GM12878 (cell line): Measurements from ENCODE around the gene TAGLN3. TPM values are rescaled to one million over a fixed set of nuclear protein-coding genes. Genes with fewer than 3 reads are reported as not detected.

ENCODE experiments used
- ATAC-seq: fragments of 200-7000 bp; cut with Tn5 transposase; 3 replicates; pipeline ENCODE4 v1.9.1; 2020; ENCODE audit warnings: mild to moderate bottlenecking, moderate library complexity
- BruUV-seq: library from RNA; stranded (reverse); fragments of 400-500 nt; replicated peaks from 2 replicates; lab custom pipeline; 2021; lab: Mats Ljungman, UMichigan
- CTCF ChIA-PET: fragments of 300-600 bp; sonication (Branson Sonifier 250); formaldehyde crosslinking; extraction: SDS; loops from one replicate; lab custom pipeline; 2021; ENCODE audit warnings: inconsistent platforms; lab: Yijun Ruan, JAX
- POLR2A ChIA-PET: fragments of 350-600 bp; formaldehyde crosslinking; extraction: SDS; loops from one replicate; lab custom pipeline; 2021; ENCODE audit warnings: inconsistent platforms; lab: Charles Lee
- RAD21 ChIA-PET: fragments of 300-600 bp; sonication (Branson Sonifier 250); formaldehyde crosslinking; loops from one replicate; lab custom pipeline; 2023; ENCODE audit warnings: antibody characterized with exemption; ENCODE audit not compliant: unreplicated experiment; lab: Charles Lee
- SMC1A ChIA-PET: fragments of 300-600 bp; sonication (Branson Sonifier 250); formaldehyde crosslinking; loops from one replicate; lab custom pipeline; 2023; ENCODE audit not compliant: unreplicated experiment, uncharacterized antibody; lab: Charles Lee
- DNase-seq: peaks from one replicate; pipeline ENCODE4 v3.0.0-alpha.2; 2011; ENCODE audit warnings: low read depth, low spot score
- FAIRE-seq: peaks from 3 replicates; lab custom pipeline; 2011; peaks lifted over from hg19 to GRCh38; lab: Jason Lieb, UNC
- H2AFZ ChIP-seq: 2 replicates; pipeline ENCODE4 v1.6.0; 2011; ENCODE audit warnings: low read depth, low read length, control low read depth; ENCODE audit not compliant: control insufficient read depth
- H3K27ac ChIP-seq: 2 replicates; pipeline ENCODE4 v1.5.1; 2011; ENCODE audit warnings: control low read depth; ENCODE audit not compliant: control insufficient read depth, insufficient read depth
- H3K27me3 ChIP-seq, 2 experiments: replicated peaks in 1 of 2; 2 replicates each; pipeline versions ENCODE4 v1.6.0 to v1.6.1; 2011; ENCODE audit warnings: low read length in 1 of 2; ENCODE audit not compliant: control insufficient read depth in 2 of 2, insufficient read depth in 2 of 2
- H3K36me3 ChIP-seq, 2 experiments: 2 replicates each; pipeline ENCODE4 v1.5.1; 2011; ENCODE audit warnings: low read length in 1 of 2; ENCODE audit not compliant: control insufficient read depth in 2 of 2, insufficient read depth in 2 of 2
- H3K4me1 ChIP-seq: 2 replicates; pipeline ENCODE4 v1.6.1; 2011; ENCODE audit warnings: mild to moderate bottlenecking, low read length, moderate library complexity, mixed read lengths; ENCODE audit not compliant: control insufficient read depth, insufficient read depth
- H3K4me2 ChIP-seq: 2 replicates; pipeline ENCODE4 v1.6.0; 2011; ENCODE audit warnings: control low read depth; ENCODE audit not compliant: control insufficient read depth, insufficient read depth
- H3K4me3 ChIP-seq: fragments of 200-600 bp; sonication (generic); 2 replicates; pipeline ENCODE4 v1.5.1; 2016
- H3K79me2 ChIP-seq: 2 replicates; pipeline ENCODE4 v1.6.0; 2011; ENCODE audit warnings: low read length; ENCODE audit not compliant: control insufficient read depth, insufficient read depth
- H3K9ac ChIP-seq: 2 replicates; pipeline ENCODE4 v1.8.0; 2011; ENCODE audit warnings: low read length, control low read depth, mixed read lengths; ENCODE audit not compliant: control insufficient read depth, insufficient read depth
- H3K9me3 ChIP-seq: replicated peaks from 3 replicates; pipeline ENCODE4 v1.5.1; 2011; ENCODE audit warnings: mild to moderate bottlenecking, low read length; ENCODE audit not compliant: control insufficient read depth, insufficient read depth
- H4K20me1 ChIP-seq: 2 replicates; pipeline ENCODE4 v1.6.0; 2011; ENCODE audit not compliant: control insufficient read depth, insufficient read depth
- BACH1 ChIP-seq: fragments of 450-650 bp; IDR thresholded peaks from 2 replicates; pipeline ENCODE4 v1.6.1; 2017; ENCODE audit warnings: mild to moderate bottlenecking, borderline replicate concordance
- BRCA1 ChIP-seq: IDR thresholded peaks from 2 replicates; pipeline ENCODE4 v1.6.1; 2011; ENCODE audit warnings: low read depth, low read length, improper control_type of control experiment
- CEBPZ ChIP-seq: fragments of 150-350 bp; IDR thresholded peaks from 2 replicates; pipeline ENCODE4 v1.6.1; 2016; ENCODE audit warnings: low read depth, low read length
- EP300 ChIP-seq, 2 experiments: fragments of 150-350 bp in 1 of 2; IDR thresholded peaks; 2 replicates each; pipeline ENCODE4 v1.6.1; 2011 to 2012; ENCODE audit warnings: low read depth in 2 of 2, low read length in 2 of 2, borderline replicate concordance in 1 of 2, improper control_type of control experiment in 1 of 2, inconsistent platforms in 1 of 2; ENCODE audit not compliant: control insufficient read depth in 1 of 2
- ETV6 ChIP-seq, 2 experiments: fragments of 450-650 bp in 1 of 2; IDR thresholded peaks in 1 of 2; conservative IDR thresholded peaks in 1 of 2; 2 replicates each; pipeline ENCODE4 v1.6.1; 2014; ENCODE audit warnings: antibody characterized with exemption in 1 of 2, borderline replicate concordance in 1 of 2, low read depth in 1 of 2, mild to moderate bottlenecking in 1 of 2, moderate library complexity in 1 of 2
- IRF4 ChIP-seq: IDR thresholded peaks from 2 replicates; pipeline ENCODE4 v1.6.1; 2011; ENCODE audit warnings: low read depth, low read length
- KAT2A ChIP-seq: conservative IDR thresholded peaks from 2 replicates; pipeline ENCODE4 v1.6.1; 2011; ENCODE audit warnings: low read depth, low read length; ENCODE audit not compliant: control insufficient read depth
- LARP7 ChIP-seq: fragments of 450-650 bp; IDR thresholded peaks from 2 replicates; pipeline ENCODE4 v1.6.1; 2017; ENCODE audit warnings: mild to moderate bottlenecking
- NFXL1 ChIP-seq: fragments of 450-650 bp; IDR thresholded peaks from 2 replicates; pipeline ENCODE4 v1.6.1; 2017; ENCODE audit warnings: antibody characterized with exemption, mild to moderate bottlenecking, borderline replicate concordance
- POLR2AphosphoS2 ChIP-seq: IDR thresholded peaks from 2 replicates; pipeline ENCODE4 v1.6.1; 2011; ENCODE audit warnings: low read depth, mild to moderate bottlenecking, low read length, improper control_type of control experiment, moderate library complexity
- RELB ChIP-seq: fragments of 450-650 bp; IDR thresholded peaks from 2 replicates; pipeline ENCODE4 v1.6.1; 2017; ENCODE audit warnings: low read depth, mild to moderate bottlenecking, moderate library complexity
- SPI1 ChIP-seq: IDR thresholded peaks from 2 replicates; pipeline ENCODE4 v1.6.1; 2011; ENCODE audit warnings: low read depth, mild to moderate bottlenecking, low read length, moderate library complexity, borderline replicate concordance; ENCODE audit not compliant: insufficient read depth
- SREBF1 ChIP-seq: IDR thresholded peaks from 2 replicates; pipeline ENCODE4 v1.6.1; 2012; ENCODE audit warnings: mild to moderate bottlenecking, low read length
- ZNF592 ChIP-seq: fragments of 450-650 bp; IDR thresholded peaks from 2 replicates; pipeline ENCODE4 v1.6.1; 2017; ENCODE audit warnings: mild to moderate bottlenecking, moderate library complexity
- WGBS: methylation state at CpG from one replicate; pipeline ENCODE4 v1.1.6; 2016; ENCODE audit warnings: low lambda C conversion rate; ENCODE audit not compliant: insufficient replicate concordance, insufficient coverage; ENCODE audit errors: missing lambda C conversion rate; 5-methylcytosine and 5-hydroxymethylcytosine counted together
- in situ Hi-C: fragments of 300-500 bp; cut with MboI; formaldehyde crosslinking; loops from 9 replicates; pipeline ENCODE4 v1.14.3; 2018; ENCODE audit warnings: mixed read lengths
- intact Hi-C: fragments of 100-400 bp; cut with micrococcal nuclease; formaldehyde crosslinking; loops from one replicate; pipeline ENCODE4 v1.14.2; 2022; ENCODE audit not compliant: unreplicated experiment
- polyA plus RNA-seq, 11 experiments: library from polyadenylated mRNA; depleted of rRNA in 4 of 11; unstranded in 6 of 11; stranded (reverse) in 5 of 11; fragments of >200 nt; fragmentation: Nextera tagmentation in 4 of 11; fragmentation: Illumina TruSeq in 1 of 11; extraction: Ambion mirVana in 4 of 11; extraction: Trizol in 1 of 11; gene quantifications; 1 replicate in 1 of 11; 2 replicates in 10 of 11; pipeline versions ENCODE4 v1.2.1 to v1.2.3, GENCODE V29; 2011 to 2016; ENCODE audit warnings: inconsistent platforms in 2 of 11, missing spikeins in 2 of 11, low read depth in 1 of 11
- total RNA-seq, 4 experiments: library from RNA; depleted of rRNA in 3 of 4; stranded (reverse); fragments of >200 nt in 3 of 4; fragmentation: Illumina TruSeq in 1 of 4; extraction: Trizol in 1 of 4; gene quantifications; 2 replicates each; pipeline versions ENCODE4 v1.2.1 to v1.2.3, GENCODE V29; 2013 to 2021

Gene TAGLN3
- total and polyA plus RNA-seq, 10 of the 15 experiments (the other 5 are each of a cell fraction or from before 2014, with no cell fraction given) = 0.06 to 0.53 (median 0.12) TPM; not detected in 3

- Histone ChIP-seq H2AFZ (no peak overlapping the region), H3K27ac (no peak overlapping the region), H4K20me1 (no peaks in the 10 kb centered on the region), H3K4me2 (no peak overlapping the region), H3K36me3 (no peaks in the 10 kb centered on the region), H3K9me3 (no peaks in the 10 kb centered on the region), H3K79me2 (peaks cover 22% of the 10 kb centered on the region), H3K4me1 (peaks cover 5% of the 10 kb centered on the region), H3K4me3 (no peak overlapping the region), H3K9ac (no peak overlapping the region), H3K27me3 (no peaks in the 10 kb centered on the region)
- ChIA-PET CTCF (interaction anchor here (0.6 to 7.1 kb wide), 6 partner anchors 9 to 259 kb away, joined by 3 to 80 read pairs (median 24); no protein-coding TSS in a partner anchor), SMC1A (interaction anchor here (0.7 to 1.9 kb wide), 3 partner anchors 37 to 307 kb away, joined by 3 to 4 read pairs (median 3); no protein-coding TSS in a partner anchor), POLR2A (no interaction called here), RAD21 (no interaction called here)
- in situ Hi-C loops = loop anchor here (10.0 kb wide), 1 partner anchor 401 kb away; no protein-coding TSS in a partner anchor
- BruUV-seq = no TSS peak
- intact Hi-C loops = no loop called here
- FAIRE-seq (no peak), DNase-seq (no peak), ATAC-seq (no peak)
- 48% methylated on average over 2 of the region's 2 CpGs for WGBS
- TF ChIP-seq NFXL1 (no peak), ETV6 (conservative IDR thresholded peaks at IDR 0.05 in 1 of 2, IDR thresholded peaks at IDR 0.05 in 1 of 2; ENCODE audit: borderline replicate concordance in 1 of 2, low read depth in 1 of 2) (no peak), EP300 (IDR thresholded peaks at IDR 0.05; ENCODE audit: borderline replicate concordance in 1 of 2, control insufficient read depth in 1 of 2, low read depth in 2 of 2, low read length in 2 of 2) (no peak), BACH1 (no peak), CEBPZ (no peak), BRCA1 (no peak), SPI1 (no peak), LARP7 (no peak), IRF4 (no peak), POLR2AphosphoS2 (no peak), KAT2A (no peak), SREBF1 (no peak), ZNF592 (no peak), RELB (no peak)
These were observed 22.5 kb upstream of the TAGLN3 start for GRCh38 chr3:111976254-111976653.
